Omental fat pad (tissue), 4 donors: ENCODE results near the gene GPR107. TPM values are rescaled to one million over a fixed set of nuclear protein-coding genes. Genes with fewer than 3 reads are reported as not detected.

ENCODE experiments used
- ATAC-seq: fragments of 150-250 bp; one replicate; pipeline ENCODE4 v1.9.1; 2016; ENCODE audit warnings: mild to moderate bottlenecking, moderate library complexity; ENCODE audit not compliant: low FRiP score
- DNase-seq: peaks from one replicate; pipeline ENCODE4 v3.0.0-alpha.2; 2019; ENCODE audit warnings: low spot score
- total RNA-seq, 4 donors: library from RNA; depleted of rRNA; stranded (reverse); fragments of >200 nt; gene quantifications; one replicate each; pipeline ENCODE4 v1.1.0, GENCODE V29; 2016
- TF ChIP-seq, protein P1 (sequence below), 3 donors: fragments of 450-650 bp; IDR thresholded peaks; one replicate each; pipeline ENCODE4 v1.5.1; 2016 to 2017; ENCODE audit warnings: antibody characterized with exemption in 3 of 3, mild to moderate bottlenecking in 3 of 3, moderate library complexity in 2 of 3

The GPR107 gene
- total RNA-seq, 4 donors from 2014 or later = 17.5 to 24.1 (median 20.0) TPM

- DNase-seq = no peak
- ATAC-seq = peak; percentile 24
Observed at GRCh38 chr9:130171226-130172148, 117.8 kb downstream of the GPR107 start.

DNA sequence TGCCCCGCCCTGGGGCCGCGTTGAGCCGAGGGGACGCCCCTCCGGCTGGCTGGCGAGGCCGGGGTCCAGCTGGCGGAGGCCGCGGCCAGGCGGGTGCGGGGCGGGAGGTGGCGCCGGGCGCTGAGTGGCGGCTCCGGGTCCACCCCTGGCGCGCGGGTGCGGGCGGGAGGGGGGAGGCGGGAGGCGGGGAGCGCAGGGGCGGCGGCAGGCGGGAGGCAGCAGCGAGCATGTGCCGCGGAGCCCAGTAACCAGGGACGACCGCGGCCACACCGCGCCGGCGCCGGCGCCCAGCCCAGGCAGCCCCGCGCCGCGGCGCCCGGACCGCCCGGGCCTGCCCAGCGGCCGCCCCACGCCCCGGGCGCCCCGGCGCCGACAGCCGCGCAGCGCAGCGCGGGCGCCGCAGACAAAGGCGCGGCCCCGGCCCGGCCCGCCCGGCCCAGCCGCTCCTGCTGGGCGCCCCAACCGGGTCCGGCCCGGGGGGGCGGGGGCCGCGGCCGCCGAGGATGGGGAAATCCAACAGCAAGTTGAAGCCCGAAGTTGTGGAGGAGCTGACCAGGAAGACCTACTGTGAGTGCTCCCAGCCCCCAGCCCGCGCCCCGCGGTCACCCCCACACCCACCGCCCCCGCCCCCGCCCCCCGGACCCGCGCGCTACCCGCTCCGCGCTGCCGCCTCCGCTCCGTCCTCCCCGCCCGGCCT, 118.6 kb downstream of the GPR107 start, which contains the start of gene NCS1:
NCS1 (plus strand) TSS at position 244 of the 697 bp plus-strand sequence; CDS start at position 504, 260 bp downstream.
- TF ChIP-seq, protein P1, sequence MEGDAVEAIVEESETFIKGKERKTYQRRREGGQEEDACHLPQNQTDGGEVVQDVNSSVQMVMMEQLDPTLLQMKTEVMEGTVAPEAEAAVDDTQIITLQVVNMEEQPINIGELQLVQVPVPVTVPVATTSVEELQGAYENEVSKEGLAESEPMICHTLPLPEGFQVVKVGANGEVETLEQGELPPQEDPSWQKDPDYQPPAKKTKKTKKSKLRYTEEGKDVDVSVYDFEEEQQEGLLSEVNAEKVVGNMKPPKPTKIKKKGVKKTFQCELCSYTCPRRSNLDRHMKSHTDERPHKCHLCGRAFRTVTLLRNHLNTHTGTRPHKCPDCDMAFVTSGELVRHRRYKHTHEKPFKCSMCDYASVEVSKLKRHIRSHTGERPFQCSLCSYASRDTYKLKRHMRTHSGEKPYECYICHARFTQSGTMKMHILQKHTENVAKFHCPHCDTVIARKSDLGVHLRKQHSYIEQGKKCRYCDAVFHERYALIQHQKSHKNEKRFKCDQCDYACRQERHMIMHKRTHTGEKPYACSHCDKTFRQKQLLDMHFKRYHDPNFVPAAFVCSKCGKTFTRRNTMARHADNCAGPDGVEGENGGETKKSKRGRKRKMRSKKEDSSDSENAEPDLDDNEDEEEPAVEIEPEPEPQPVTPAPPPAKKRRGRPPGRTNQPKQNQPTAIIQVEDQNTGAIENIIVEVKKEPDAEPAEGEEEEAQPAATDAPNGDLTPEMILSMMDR (IDR thresholded peaks at IDR 0.05) = no peak
- DNase-seq (peak; percentile 33), ATAC-seq (peak; percentile 79)

More at GRCh38 chr9:130171226-130172148, 117.8 kb downstream of the GPR107 start:
- TF ChIP-seq, protein P1 (IDR thresholded peaks at IDR 0.05) = no peak

- ATAC-seq (peak; percentile 26), DNase-seq (peak; percentile 27)
- TF ChIP-seq, protein P1 (IDR thresholded peaks at IDR 0.05) = no peak
Observed at GRCh38 chr9:130172858-130173665, 119.4 kb downstream of the GPR107 start.

GRCh38 chr9:130173666-130173983, 119.9 kb downstream of the GPR107 start:
- DNase-seq = no peak
- ATAC-seq = no peak
- TF ChIP-seq, protein P1 (IDR thresholded peaks at IDR 0.05) = no peak

DNA sequence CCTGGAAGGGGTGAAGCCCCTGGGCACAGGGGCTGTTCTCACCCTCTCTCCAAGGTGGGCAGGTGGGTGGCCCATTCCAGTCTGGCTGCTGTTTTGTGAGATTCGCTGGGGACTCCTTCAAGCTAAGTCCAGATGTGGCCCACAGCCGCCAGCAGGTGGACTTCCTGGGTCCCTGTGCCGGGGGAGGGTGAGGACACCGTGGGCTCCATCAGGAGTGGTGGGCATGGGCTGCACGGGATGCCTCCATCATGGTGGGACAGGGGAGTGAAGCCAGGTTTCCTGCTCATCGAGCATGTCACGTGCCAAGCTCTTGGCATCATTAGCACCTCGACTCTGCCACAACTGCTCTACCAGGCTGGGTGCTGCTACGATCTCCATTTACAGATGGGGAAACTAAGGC, 120.3 kb downstream of the GPR107 start:
- ATAC-seq = no peak
- TF ChIP-seq, protein P1 (IDR thresholded peaks at IDR 0.05) = no peak
- DNase-seq = no peak

DNA sequence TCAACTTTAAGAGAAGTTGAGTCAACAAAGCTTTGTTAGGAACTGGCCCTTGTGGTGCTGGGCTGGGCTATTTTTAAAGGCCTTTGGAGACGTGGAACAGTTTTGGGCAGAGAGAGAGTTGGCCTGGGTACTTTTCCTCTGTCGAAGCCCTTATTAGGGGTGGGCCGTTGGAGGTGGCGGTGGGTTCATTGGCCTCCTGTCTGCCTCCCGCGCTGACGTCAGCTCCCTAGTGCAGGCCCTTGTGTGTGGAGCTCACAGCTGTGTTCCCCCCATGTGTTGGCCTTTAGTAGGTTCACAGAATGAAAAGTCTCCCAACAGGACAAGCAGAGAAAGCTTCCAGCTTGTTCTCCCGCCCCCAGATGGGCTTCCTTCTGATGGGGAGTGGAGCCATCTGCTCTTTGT, 121.2 kb downstream of the GPR107 start:
- ATAC-seq (no peak), DNase-seq (no peak)
- TF ChIP-seq, protein P1 (IDR thresholded peaks at IDR 0.05) = no peak
